ENCODE results near the gene SARS1. TPM values are rescaled to one million over a fixed set of nuclear protein-coding genes. Genes with fewer than 3 reads are reported as not detected.

SARS1 gene
- total and polyA plus RNA-seq, 2 of the 13 experiments (the other 11 are each of a cell fraction or from before 2014, with no cell fraction given) = 103 to 134 TPM

- peak; percentile 40; the same call in 1 of the 2 replicates for TF ChIP-seq ZNF274 (CRISPR knock-in tag; IDR thresholded peaks at IDR 0.05)
- peak; percentile 85; the same call in 1 of the 2 replicates for TF ChIP-seq ERF (CRISPR knock-in tag; IDR thresholded peaks at IDR 0.05)
- no peak for TF ChIP-seq ZNF383 (CRISPR knock-in tag; IDR thresholded peaks at IDR 0.05; ENCODE audit: borderline replicate concordance)
- no peak for TF ChIP-seq MLXIP (CRISPR knock-in tag; IDR thresholded peaks at IDR 0.05; ENCODE audit: borderline replicate concordance)
- TF ChIP-seq KLF16 (CRISPR knock-in tag; IDR thresholded peaks at IDR 0.05) = peak in 1 of 2 experiments; percentile 86; a peak in 2 of 4 replicates
- TF ChIP-seq PLSCR1 (CRISPR knock-in tag; IDR thresholded peaks at IDR 0.05; ENCODE audit: borderline replicate concordance) = no peak
- no peak for TF ChIP-seq ZFP36L2 (CRISPR knock-in tag; IDR thresholded peaks at IDR 0.05)
- TF ChIP-seq ZMAT5 (CRISPR knock-in tag; IDR thresholded peaks at IDR 0.05; ENCODE audit: borderline replicate concordance, low read depth) = no peak
- TF ChIP-seq, protein P1, sequence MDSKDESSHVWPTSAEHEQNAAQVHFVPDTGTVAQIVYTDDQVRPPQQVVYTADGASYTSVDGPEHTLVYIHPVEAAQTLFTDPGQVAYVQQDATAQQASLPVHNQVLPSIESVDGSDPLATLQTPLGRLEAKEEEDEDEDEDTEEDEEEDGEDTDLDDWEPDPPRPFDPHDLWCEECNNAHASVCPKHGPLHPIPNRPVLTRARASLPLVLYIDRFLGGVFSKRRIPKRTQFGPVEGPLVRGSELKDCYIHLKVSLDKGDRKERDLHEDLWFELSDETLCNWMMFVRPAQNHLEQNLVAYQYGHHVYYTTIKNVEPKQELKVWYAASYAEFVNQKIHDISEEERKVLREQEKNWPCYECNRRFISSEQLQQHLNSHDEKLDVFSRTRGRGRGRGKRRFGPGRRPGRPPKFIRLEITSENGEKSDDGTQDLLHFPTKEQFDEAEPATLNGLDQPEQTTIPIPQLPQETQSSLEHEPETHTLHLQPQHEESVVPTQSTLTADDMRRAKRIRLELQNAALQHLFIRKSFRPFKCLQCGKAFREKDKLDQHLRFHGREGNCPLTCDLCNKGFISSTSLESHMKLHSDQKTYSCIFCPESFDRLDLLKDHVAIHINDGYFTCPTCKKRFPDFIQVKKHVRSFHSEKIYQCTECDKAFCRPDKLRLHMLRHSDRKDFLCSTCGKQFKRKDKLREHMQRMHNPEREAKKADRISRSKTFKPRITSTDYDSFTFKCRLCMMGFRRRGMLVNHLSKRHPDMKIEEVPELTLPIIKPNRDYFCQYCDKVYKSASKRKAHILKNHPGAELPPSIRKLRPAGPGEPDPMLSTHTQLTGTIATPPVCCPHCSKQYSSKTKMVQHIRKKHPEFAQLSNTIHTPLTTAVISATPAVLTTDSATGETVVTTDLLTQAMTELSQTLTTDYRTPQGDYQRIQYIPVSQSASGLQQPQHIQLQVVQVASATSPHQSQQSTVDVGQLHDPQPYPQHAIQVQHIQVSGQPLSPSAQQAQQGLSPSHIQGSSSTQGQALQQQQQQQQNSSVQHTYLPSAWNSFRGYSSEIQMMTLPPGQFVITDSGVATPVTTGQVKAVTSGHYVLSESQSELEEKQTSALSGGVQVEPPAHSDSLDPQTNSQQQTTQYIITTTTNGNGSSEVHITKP (CRISPR knock-in tag; IDR thresholded peaks at IDR 0.05; ENCODE audit: low read depth) = peak; percentile 74; the same call in 1 of the 2 replicates
- no peak; the same call in 1 of the 2 replicates for TF ChIP-seq NFKBIZ (CRISPR knock-in tag; IDR thresholded peaks at IDR 0.05)
- TF ChIP-seq, protein P2, sequence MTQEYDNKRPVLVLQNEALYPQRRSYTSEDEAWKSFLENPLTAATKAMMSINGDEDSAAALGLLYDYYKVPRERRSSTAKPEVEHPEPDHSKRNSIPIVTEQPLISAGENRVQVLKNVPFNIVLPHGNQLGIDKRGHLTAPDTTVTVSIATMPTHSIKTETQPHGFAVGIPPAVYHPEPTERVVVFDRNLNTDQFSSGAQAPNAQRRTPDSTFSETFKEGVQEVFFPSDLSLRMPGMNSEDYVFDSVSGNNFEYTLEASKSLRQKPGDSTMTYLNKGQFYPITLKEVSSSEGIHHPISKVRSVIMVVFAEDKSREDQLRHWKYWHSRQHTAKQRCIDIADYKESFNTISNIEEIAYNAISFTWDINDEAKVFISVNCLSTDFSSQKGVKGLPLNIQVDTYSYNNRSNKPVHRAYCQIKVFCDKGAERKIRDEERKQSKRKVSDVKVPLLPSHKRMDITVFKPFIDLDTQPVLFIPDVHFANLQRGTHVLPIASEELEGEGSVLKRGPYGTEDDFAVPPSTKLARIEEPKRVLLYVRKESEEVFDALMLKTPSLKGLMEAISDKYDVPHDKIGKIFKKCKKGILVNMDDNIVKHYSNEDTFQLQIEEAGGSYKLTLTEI (CRISPR knock-in tag; conservative IDR thresholded peaks at IDR 0.05) = no peak
- TF ChIP-seq, protein P3, sequence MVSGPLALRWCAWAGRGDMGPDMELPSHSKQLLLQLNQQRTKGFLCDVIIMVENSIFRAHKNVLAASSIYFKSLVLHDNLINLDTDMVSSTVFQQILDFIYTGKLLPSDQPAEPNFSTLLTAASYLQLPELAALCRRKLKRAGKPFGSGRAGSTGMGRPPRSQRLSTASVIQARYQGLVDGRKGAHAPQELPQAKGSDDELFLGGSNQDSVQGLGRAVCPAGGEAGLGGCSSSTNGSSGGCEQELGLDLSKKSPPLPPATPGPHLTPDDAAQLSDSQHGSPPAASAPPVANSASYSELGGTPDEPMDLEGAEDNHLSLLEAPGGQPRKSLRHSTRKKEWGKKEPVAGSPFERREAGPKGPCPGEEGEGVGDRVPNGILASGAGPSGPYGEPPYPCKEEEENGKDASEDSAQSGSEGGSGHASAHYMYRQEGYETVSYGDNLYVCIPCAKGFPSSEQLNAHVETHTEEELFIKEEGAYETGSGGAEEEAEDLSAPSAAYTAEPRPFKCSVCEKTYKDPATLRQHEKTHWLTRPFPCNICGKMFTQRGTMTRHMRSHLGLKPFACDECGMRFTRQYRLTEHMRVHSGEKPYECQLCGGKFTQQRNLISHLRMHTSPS (CRISPR knock-in tag; IDR thresholded peaks at IDR 0.05; ENCODE audit: low read depth) = peak; percentile 59; the same call in 1 of the 2 replicates
- TF ChIP-seq, protein P4, sequence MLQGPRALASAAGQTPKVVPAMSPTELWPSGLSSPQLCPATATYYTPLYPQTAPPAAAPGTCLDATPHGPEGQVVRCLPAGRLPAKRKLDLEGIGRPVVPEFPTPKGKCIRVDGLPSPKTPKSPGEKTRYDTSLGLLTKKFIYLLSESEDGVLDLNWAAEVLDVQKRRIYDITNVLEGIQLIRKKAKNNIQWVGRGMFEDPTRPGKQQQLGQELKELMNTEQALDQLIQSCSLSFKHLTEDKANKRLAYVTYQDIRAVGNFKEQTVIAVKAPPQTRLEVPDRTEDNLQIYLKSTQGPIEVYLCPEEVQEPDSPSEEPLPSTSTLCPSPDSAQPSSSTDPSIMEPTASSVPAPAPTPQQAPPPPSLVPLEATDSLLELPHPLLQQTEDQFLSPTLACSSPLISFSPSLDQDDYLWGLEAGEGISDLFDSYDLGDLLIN (CRISPR knock-in tag; IDR thresholded peaks at IDR 0.05; ENCODE audit: borderline replicate concordance) = no peak
These were observed 63.9 kb downstream of the SARS1 start (continued) for GRCh38 chr1:109277434-109278204.

Measured in HepG2 (cell line).